ENCODE measurements around the gene CFD.
"Not testable (repeated sequence)": the region's sequence is repeated elsewhere in the genome, so short reads cannot be mapped to it uniquely, and the experiment has no call there.

Gene CFD

DNA sequence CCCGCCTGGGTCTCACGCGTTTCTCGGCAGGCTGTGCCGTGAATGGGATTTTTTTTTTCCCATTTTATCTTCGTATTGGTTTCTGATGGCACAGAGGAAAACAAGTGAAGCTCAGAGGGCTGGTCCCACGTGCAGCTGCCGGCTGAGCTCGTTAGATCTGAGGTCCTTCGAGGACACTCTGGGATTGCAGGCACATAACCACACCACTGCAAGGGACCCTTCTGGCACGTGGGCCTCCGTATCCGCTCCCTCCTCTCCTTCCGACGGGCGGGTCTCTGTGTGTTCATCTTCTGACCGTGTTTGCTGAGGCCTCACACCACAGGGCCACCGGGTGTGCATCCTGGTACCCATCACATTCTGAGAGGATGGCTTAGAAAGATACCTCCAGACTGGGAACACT lies 16.6 kb downstream of the CFD start:
- WGBS, 2 experiments (ENCODE audit: insufficient coverage in 2 of 2) = 93 to 97% methylated on average over 17 to 18 of the region's 18 CpGs
- H3K27ac ChIP-seq (ENCODE audit: low read depth, low read length, severe bottlenecking) = no peak overlapping the region
- H3K4me1 ChIP-seq (ENCODE audit: control insufficient read depth, insufficient read depth, low read length, poor library complexity, severe bottlenecking) = no peaks in the 10 kb centered on the region
- H3K36me3 ChIP-seq (ENCODE audit: control insufficient read depth, insufficient read depth, low read length) = peaks cover 48% of the 10 kb centered on the region
- no peaks in the 10 kb centered on the region for H3K9me3 ChIP-seq (ENCODE audit: control insufficient read depth, low read length)
- no peak overlapping the region for H3K4me3 ChIP-seq (ENCODE audit: extremely low read depth, insufficient read depth, low read length, poor library complexity, severe bottlenecking)

DNA sequence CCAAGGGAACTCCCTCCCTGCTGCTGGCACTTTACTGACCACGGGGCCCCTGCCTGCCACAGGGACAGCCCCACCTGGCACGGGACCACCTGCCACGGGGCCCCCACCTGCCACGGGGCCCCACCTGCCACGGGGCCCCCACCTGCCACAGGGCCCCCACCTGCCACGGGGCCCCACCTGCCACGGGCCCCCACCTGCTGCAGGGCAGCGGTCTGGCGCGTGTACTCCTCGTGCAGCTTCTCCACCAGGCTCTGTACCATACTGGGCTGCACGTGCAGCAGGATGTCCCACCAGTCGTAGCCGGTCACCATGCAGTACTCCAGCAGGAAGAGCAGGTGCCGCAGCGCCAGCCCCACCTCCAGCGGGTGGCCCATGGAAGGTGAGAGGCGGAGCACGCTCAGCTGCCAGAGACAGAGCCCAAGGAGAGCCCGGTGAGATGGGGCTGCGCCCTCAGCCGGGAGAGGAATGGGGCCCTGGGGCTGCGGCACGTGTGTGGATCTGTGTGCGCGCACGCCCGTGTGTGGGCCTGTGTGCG lies 17.4 kb downstream of the CFD start:
- Histone ChIP-seq H3K4me1 (ENCODE audit: control insufficient read depth, insufficient read depth, low read length, poor library complexity, severe bottlenecking) (no peaks in the 10 kb centered on the region), H3K9me3 (ENCODE audit: control insufficient read depth, low read length) (no peaks in the 10 kb centered on the region), H3K36me3 (ENCODE audit: control insufficient read depth, insufficient read depth, low read length) (peaks cover 56% of the 10 kb centered on the region), H3K4me3 (ENCODE audit: extremely low read depth, insufficient read depth, low read length, poor library complexity, severe bottlenecking) (no peak overlapping the region), H3K27ac (ENCODE audit: low read depth, low read length, severe bottlenecking) (no peak overlapping the region)
- WGBS, 2 experiments (ENCODE audit: insufficient coverage in 2 of 2) = 93% methylated on average over 21 to 27 of the region's 29 CpGs

DNA sequence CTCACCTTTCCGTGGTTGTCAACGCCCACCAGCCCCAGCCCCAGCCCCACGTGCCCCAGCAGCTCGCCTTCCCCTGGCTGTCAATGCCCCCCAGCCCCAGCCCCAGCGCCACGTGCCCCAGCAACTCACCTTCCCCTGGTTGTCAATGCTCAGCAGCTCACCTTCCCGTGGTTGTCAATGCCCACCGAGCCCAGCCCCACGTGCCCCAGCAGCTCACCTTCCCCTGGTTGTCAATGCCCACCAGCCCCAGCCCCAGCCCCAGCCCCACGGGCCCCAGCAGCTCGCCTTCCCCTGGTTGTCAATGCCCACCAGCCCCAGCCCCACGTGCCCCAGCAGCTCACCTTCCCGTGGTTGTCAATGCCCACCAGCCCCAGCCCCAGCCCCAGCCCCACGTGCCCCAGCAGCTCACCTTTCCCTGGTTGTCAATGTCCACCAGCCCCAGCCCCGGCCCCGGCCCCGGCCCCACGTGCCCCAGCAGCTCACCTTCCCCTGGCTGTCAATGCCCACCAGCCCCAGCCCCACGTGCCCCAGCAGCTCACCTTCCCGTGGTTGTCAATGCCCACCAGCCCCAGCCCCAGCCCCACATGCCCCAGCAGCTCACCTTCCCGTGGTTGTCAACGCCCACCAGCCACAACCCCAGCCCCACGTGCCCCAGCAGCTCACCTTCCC lies 18.7 kb downstream of the CFD start:
- WGBS, 2 experiments (ENCODE audit: insufficient coverage in 2 of 2) = 77 to 90% methylated on average over 6 to 8 of the region's 23 CpGs
- H3K4me3 ChIP-seq (ENCODE audit: extremely low read depth, insufficient read depth, low read length, poor library complexity, severe bottlenecking); H3K9me3 ChIP-seq (ENCODE audit: control insufficient read depth, low read length); H3K4me1 ChIP-seq (ENCODE audit: control insufficient read depth, insufficient read depth, low read length, poor library complexity, severe bottlenecking); H3K27ac ChIP-seq (ENCODE audit: low read depth, low read length, severe bottlenecking): not testable (repeated sequence)
- peaks cover 64% of the 10 kb centered on the region for H3K36me3 ChIP-seq (ENCODE audit: control insufficient read depth, insufficient read depth, low read length)

DNA sequence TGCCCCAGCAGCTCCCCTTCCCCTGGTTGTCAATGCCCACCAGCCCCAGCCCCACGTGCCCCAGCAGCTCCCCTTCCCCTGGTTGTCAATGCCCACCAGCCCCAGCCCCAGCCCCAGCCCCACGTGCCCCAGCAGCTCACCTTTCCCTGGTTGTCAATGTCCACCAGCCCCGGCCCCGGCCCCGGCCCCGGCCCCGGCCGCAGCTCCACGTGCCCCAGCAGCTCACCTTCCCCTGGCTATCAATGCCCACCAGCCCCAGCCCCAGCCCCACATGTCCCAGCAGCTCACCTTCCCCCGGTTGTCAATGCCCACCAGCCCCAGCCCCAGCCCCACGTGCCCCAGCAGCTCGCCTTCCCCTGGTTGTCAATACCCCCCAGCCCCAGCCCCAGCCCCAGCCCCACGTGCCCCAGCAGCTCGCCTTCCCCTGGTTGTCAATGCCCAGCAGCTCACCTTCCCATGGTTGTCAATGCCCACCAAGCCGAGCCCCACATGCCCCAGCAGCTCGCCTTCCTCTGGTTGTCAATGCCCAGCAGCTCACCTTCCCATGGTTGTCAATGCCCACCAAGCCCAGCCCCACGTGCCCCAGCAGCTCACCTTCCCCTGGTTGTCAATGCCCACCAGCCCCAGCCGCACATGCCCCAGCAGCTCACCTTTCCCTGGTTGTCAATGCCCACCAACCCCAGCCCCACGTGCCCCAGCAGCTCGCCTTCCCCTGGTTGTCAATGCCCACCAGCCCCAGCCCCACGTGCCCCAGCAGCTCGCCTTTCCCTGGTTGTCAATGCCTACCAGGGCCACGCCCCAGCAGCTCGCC lies 19.5 kb downstream of the CFD start:
- not testable (repeated sequence) for H3K4me1 ChIP-seq (ENCODE audit: control insufficient read depth, insufficient read depth, low read length, poor library complexity, severe bottlenecking); H3K9me3 ChIP-seq (ENCODE audit: control insufficient read depth, low read length); H3K4me3 ChIP-seq (ENCODE audit: extremely low read depth, insufficient read depth, low read length, poor library complexity, severe bottlenecking); H3K27ac ChIP-seq (ENCODE audit: low read depth, low read length, severe bottlenecking)
- 89 to 91% methylated on average over 17 to 20 of the region's 24 CpGs for WGBS, 2 experiments (ENCODE audit: insufficient coverage in 2 of 2)
- H3K36me3 ChIP-seq (ENCODE audit: control insufficient read depth, insufficient read depth, low read length) = peaks cover 65% of the 10 kb centered on the region

DNA sequence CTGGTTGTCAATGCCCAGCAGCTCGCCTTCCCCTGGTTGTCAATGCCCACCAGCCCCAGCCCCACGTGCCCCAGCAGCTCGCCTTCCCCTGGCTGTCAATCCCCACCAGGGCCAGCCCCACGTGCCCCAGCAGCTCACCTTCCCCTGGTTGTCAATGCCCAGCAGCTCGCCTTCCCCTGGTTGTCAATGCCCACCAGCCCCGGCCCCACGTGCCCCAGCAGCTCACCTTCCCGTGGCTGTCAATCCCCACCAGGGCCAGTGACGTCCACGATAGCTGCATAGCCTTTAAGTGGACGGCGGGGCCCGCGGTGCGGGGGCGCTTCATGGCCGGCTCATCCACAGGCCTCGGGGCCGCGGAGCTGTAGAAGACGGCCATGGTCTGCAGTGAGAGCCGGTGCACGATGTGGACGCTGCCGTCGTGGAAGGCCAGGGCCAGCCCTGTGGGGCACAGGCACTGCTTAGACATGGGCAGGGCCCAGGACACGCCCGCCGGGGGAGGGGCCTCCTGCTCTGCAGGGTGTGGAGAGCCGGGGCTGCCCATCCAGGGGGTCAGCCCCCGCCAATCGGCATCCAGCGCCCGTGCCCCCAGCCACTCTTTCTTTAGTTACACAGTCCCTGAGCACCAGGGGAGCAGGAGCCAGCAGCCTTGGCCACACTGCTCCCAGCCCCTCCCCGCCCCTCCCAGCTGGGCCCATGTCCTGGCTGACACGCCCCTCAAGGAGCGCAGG lies 20.4 kb downstream of the CFD start:
- H3K36me3 ChIP-seq (ENCODE audit: control insufficient read depth, insufficient read depth, low read length) = peaks cover 71% of the 10 kb centered on the region
- no peak overlapping the region for H3K4me3 ChIP-seq (ENCODE audit: extremely low read depth, insufficient read depth, low read length, poor library complexity, severe bottlenecking)
- H3K27ac ChIP-seq (ENCODE audit: low read depth, low read length, severe bottlenecking) = no peak overlapping the region
- no peaks in the 10 kb centered on the region for H3K9me3 ChIP-seq (ENCODE audit: control insufficient read depth, low read length)
- H3K4me1 ChIP-seq (ENCODE audit: control insufficient read depth, insufficient read depth, low read length, poor library complexity, severe bottlenecking) = no peaks in the 10 kb centered on the region
- 92 to 95% methylated on average over 34 to 36 of the region's 37 CpGs for WGBS, 2 experiments (ENCODE audit: insufficient coverage in 2 of 2)

DNA sequence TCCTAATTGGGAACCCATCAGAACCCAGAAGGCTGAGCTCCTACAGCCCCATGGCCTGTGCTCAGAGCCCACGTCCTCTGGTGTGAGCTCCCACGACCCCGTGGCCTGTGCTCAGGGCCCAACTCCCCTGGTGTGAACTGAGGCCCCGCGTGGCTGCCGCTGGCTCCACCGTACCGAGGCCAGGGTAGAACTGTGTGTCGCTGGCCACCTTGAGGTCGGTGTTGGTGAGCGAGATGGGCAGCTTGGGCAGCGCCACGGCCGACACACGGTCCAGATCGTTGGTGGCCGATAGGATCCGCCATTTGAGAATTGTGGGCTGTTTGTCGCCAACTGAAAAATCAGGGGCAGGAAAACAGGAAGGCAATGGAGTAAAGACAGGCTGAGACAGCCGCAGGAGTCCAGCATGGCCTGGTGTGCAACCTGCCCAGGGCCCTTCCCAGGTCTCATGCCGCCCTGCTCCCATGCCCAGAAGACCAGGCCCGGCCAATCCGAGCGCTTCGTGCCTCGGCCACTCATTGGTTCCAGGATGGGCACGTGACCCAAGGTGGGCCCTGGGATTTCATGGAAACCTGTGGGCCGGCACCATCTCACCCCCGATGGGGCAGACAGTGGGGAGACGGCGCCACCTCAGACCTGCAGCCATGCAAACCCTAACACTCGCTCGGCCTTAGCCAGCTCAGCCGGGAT lies 22.1 kb downstream of the CFD start:
- no peak overlapping the region for H3K27ac ChIP-seq (ENCODE audit: low read depth, low read length, severe bottlenecking)
- peaks cover 75% of the 10 kb centered on the region for H3K36me3 ChIP-seq (ENCODE audit: control insufficient read depth, insufficient read depth, low read length)
- H3K4me3 ChIP-seq (ENCODE audit: extremely low read depth, insufficient read depth, low read length, poor library complexity, severe bottlenecking) = no peak overlapping the region
- H3K9me3 ChIP-seq (ENCODE audit: control insufficient read depth, low read length) = no peaks in the 10 kb centered on the region
- WGBS, 2 experiments (ENCODE audit: insufficient coverage in 2 of 2) = 97 to 99% methylated on average over 34 of the region's 34 CpGs
- no peaks in the 10 kb centered on the region for H3K4me1 ChIP-seq (ENCODE audit: control insufficient read depth, insufficient read depth, low read length, poor library complexity, severe bottlenecking)

DNA sequence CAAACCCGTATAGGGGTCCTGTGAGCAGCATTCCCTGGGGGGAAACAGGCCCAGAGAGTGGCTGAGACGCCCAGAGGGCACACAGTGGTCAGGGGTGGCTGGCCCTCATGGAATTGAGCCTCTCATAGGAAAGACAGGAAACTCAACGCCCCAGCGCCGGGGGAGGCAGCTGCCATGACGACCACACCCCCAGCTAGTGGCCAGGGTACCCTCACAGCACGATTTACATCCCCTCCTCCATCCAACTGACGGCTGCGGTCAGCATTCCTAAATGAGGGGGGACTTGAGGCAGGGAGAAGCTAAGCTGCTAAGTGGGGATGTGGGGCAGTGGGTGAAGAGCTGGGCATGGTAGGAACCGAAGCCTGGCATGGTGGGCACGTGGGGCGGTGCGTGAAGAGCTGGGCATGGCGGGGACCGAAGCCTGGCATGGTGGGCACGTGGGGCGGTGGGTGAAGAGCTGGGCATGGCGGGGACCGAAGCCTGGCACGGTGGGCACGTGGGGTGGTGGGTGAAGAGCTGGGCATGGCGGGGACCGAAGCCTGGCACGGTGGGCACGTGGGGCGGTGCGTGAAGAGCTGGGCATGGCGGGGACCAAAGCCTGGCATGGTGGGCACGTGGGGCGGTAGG lies 23.5 kb downstream of the CFD start:
- Histone ChIP-seq H3K9me3 (ENCODE audit: control insufficient read depth, low read length) (no peaks in the 10 kb centered on the region), H3K27ac (ENCODE audit: low read depth, low read length, severe bottlenecking) (no peak overlapping the region), H3K36me3 (ENCODE audit: control insufficient read depth, insufficient read depth, low read length) (peaks cover 75% of the 10 kb centered on the region), H3K4me1 (ENCODE audit: control insufficient read depth, insufficient read depth, low read length, poor library complexity, severe bottlenecking) (no peaks in the 10 kb centered on the region), H3K4me3 (ENCODE audit: extremely low read depth, insufficient read depth, low read length, poor library complexity, severe bottlenecking) (no peak overlapping the region)
- WGBS, 2 experiments (ENCODE audit: insufficient coverage in 2 of 2) = 93 to 96% methylated on average over 6 to 8 of the region's 30 CpGs

DNA sequence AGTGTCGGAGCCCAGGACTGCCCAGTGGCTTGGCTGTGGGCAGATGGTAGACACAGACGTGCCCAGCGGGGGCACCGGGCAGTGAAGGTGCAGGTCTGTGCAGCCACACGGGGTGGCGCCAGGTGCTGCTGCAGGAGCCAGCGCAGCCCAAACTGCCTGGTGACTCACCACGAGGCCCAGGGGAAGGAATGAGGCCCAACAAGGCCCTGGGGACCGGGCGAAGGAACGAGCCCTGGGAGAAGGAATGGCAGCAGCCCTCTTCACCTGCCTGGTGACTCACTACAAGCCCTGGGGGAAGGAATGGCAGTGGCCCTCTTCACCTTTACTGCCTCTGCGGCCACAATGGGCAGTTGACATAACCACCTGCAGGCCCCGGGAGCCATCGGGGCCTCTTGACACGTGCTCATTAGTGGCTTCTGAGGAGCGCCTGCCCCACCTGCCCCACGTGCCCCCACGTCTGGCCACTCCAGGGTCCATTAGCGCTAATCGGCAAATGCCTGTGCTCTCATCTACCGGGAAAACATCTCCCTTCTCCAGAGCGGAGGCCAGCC lies 24.3 kb downstream of the CFD start:
- H3K36me3 ChIP-seq (ENCODE audit: control insufficient read depth, insufficient read depth, low read length) = peaks cover 80% of the 10 kb centered on the region

DNA sequence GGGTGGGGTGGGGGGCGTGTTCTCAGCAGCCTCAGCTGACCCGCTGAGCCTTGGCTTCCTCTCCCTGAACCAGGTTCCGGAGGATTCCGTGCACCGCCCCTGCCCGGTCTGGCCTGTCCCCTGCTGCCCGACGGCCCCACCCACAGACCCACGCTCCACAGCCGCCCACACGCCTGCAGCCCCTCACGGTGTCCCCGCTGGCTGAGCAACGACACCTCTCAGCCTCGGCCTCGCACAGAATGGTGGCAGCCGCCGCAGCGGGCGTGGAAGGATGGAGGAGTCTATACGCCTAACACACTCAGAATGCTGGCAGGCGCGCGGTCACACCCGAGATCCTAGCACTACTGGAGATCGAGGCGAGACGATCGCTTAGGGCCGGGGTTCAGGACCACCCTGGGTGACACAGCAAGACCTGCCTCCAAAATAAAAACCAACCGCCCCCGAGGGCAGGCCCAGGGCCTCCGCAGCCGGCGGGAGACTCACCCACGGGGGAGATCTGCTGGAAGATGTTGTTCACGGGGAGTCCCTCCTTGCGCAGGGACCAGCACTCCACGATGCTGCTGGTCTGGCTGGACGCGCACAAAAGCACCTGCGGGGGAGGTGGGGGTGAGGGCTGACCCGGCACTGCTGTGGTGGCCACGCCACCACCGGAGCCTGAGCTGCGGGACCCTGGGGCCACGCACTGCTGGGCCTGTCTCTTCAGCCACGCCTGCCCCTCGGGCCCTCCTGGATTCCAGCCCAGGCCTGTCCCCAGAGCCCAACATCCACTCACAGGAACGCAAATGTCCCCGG lies 25.2 kb downstream of the CFD start:
- Histone ChIP-seq H3K9me3 (ENCODE audit: control insufficient read depth, low read length) (no peaks in the 10 kb centered on the region), H3K4me1 (ENCODE audit: control insufficient read depth, insufficient read depth, low read length, poor library complexity, severe bottlenecking) (no peaks in the 10 kb centered on the region), H3K36me3 (ENCODE audit: control insufficient read depth, insufficient read depth, low read length) (peaks cover 89% of the 10 kb centered on the region), H3K27ac (ENCODE audit: low read depth, low read length, severe bottlenecking) (no peak overlapping the region), H3K4me3 (ENCODE audit: extremely low read depth, insufficient read depth, low read length, poor library complexity, severe bottlenecking) (no peak overlapping the region)
- 98% methylated on average over 35 to 48 of the region's 51 CpGs for WGBS, 2 experiments (ENCODE audit: insufficient coverage in 2 of 2)

More for the DNA sequence above, 24.3 kb downstream of the CFD start:
- no peaks in the 10 kb centered on the region for H3K9me3 ChIP-seq (ENCODE audit: control insufficient read depth, low read length)
- WGBS, 2 experiments (ENCODE audit: insufficient coverage in 2 of 2) = 93 to 95% methylated on average over 21 to 22 of the region's 22 CpGs
- no peak overlapping the region for H3K27ac ChIP-seq (ENCODE audit: low read depth, low read length, severe bottlenecking)
- no peak overlapping the region for H3K4me3 ChIP-seq (ENCODE audit: extremely low read depth, insufficient read depth, low read length, poor library complexity, severe bottlenecking)
- no peaks in the 10 kb centered on the region for H3K4me1 ChIP-seq (ENCODE audit: control insufficient read depth, insufficient read depth, low read length, poor library complexity, severe bottlenecking)
